ENCODE data around the gene ARMH4. TPM values are rescaled to one million over a fixed set of nuclear protein-coding genes. Genes with fewer than 3 reads are reported as not detected.

The ARMH4 gene
- total RNA-seq, 1 experiment from 2014 or later, result 42.6 TPM

DNA sequence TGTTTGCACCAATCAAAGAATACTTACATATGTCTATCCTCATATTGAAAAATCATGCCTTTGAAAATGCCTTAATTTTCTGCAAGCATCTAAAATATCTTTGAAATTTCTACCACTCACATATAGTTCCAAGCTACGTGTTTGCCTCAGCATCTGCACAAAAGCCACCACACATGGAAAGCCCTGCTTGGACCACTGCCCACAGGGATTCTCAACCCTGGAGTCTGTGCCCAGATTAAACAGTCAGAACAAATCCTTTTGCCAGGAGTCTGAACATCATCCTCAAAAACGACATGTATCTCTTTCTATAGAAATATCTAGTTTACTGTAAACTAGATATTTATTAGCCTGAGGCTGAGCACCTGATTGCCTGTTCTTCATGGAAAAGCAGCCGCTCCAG, 32.6 kb downstream of the ARMH4 start:
- no peaks in the 10 kb centered on the region for H3K79me1 ChIP-seq (ENCODE audit: insufficient read depth, low read depth, low read length, poor library complexity, severe bottlenecking)
- H3K23ac ChIP-seq (ENCODE audit: insufficient read length, low read depth, low read length), result no peak overlapping the region
- no peak overlapping the region for H3K27ac Mint-ChIP-seq

More for the DNA sequence above, 32.6 kb downstream of the ARMH4 start:
- H2AK5ac ChIP-seq (ENCODE audit: insufficient read length, low read length), result no peak overlapping the region
- WGBS (ENCODE audit: extremely low coverage, insufficient read length, low lambda C conversion rate), result no CpG with 5 or more reads among the region's 3 CpGs
- no peak overlapping the region for H2BK12ac ChIP-seq (ENCODE audit: insufficient read length, low read depth, low read length)
- no peak overlapping the region for H3K9ac ChIP-seq (ENCODE audit: extremely low read depth, insufficient read length, low read length)
- no peaks in the 10 kb centered on the region for H3K9me3 ChIP-seq (ENCODE audit: control insufficient read depth, low read depth, low read length)
- H2BK5ac ChIP-seq (ENCODE audit: insufficient read length, low read length), result no peak overlapping the region
- H2BK15ac ChIP-seq (ENCODE audit: low read depth, low read length), result no peak overlapping the region
- no peak overlapping the region for H3T11ph ChIP-seq (ENCODE audit: low read length)
- Mint-ChIP-seq H3K9me3 (no peaks in the 10 kb centered on the region), H3K4me1 (peaks cover 7 to 9% of the 10 kb centered on the region in 2 experiments), H3K27me3 (ENCODE audit: low read depth) (no peaks in the 10 kb centered on the region), H3K36me3 (ENCODE audit: insufficient read depth in 1 of 3, low read depth in 3 of 3) (peaks cover 0 to 13% (median 9%) of the 10 kb centered on the region in 3 experiments; a peak in 6 of 7 replicates), H3K4me3 (no peak overlapping the region)
- H4K5ac ChIP-seq (ENCODE audit: insufficient read length, low read depth, low read length), result no peak overlapping the region
- no peaks in the 10 kb centered on the region for H4K20me1 ChIP-seq (ENCODE audit: control insufficient read depth, insufficient read depth, insufficient read length)
- H3K27me3 ChIP-seq (ENCODE audit: insufficient read depth, low read length), result no peaks in the 10 kb centered on the region
- DNase-seq, result no peak
- no peak overlapping the region for H4K91ac ChIP-seq (ENCODE audit: insufficient read length, low read depth, low read length)
- H3K23me2 ChIP-seq (ENCODE audit: insufficient read length, low read depth, low read length, poor library complexity, severe bottlenecking), result no peaks in the 10 kb centered on the region
- no peak overlapping the region for H4K8ac ChIP-seq (replicated peaks; ENCODE audit: insufficient read length, low read depth, low read length)
- no peak overlapping the region for H3K56ac ChIP-seq (ENCODE audit: insufficient read length, low read depth, low read length)
- H3K14ac ChIP-seq (ENCODE audit: insufficient read depth, low read length), result no peak overlapping the region
- H3K4me1 ChIP-seq (ENCODE audit: insufficient read depth, low read length), result no peaks in the 10 kb centered on the region
- H3K27ac ChIP-seq (ENCODE audit: insufficient read length, low read depth, low read length), result no peak overlapping the region
- no peak overlapping the region for H3K4ac ChIP-seq (ENCODE audit: low read depth, low read length)
- no peaks in the 10 kb centered on the region for H3K79me2 ChIP-seq (ENCODE audit: insufficient read depth, low read length)
- TF ChIP-seq, protein P1, sequence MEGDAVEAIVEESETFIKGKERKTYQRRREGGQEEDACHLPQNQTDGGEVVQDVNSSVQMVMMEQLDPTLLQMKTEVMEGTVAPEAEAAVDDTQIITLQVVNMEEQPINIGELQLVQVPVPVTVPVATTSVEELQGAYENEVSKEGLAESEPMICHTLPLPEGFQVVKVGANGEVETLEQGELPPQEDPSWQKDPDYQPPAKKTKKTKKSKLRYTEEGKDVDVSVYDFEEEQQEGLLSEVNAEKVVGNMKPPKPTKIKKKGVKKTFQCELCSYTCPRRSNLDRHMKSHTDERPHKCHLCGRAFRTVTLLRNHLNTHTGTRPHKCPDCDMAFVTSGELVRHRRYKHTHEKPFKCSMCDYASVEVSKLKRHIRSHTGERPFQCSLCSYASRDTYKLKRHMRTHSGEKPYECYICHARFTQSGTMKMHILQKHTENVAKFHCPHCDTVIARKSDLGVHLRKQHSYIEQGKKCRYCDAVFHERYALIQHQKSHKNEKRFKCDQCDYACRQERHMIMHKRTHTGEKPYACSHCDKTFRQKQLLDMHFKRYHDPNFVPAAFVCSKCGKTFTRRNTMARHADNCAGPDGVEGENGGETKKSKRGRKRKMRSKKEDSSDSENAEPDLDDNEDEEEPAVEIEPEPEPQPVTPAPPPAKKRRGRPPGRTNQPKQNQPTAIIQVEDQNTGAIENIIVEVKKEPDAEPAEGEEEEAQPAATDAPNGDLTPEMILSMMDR (conservative IDR thresholded peaks at IDR 0.05), result no peak
- H3K4me2 ChIP-seq (ENCODE audit: insufficient read depth, insufficient read length, low read length), result no peak overlapping the region
- no peak overlapping the region for H2AFZ ChIP-seq (ENCODE audit: low read length)
- H3K18ac ChIP-seq (ENCODE audit: insufficient read length, low read depth, low read length), result no peak overlapping the region
- H2BK120ac ChIP-seq (ENCODE audit: low read depth, low read length, poor library complexity, severe bottlenecking), result no peak overlapping the region
- H2BK20ac ChIP-seq (ENCODE audit: low read depth, low read length, poor library complexity, severe bottlenecking), result no peak overlapping the region

All from H9 (cell line).